H4 (cell line): ENCODE results near the gene BABAM2. TPM values are rescaled to one million over a fixed set of nuclear protein-coding genes. Genes with fewer than 3 reads are reported as not detected.
A peak's percentile ranks its signal among the peaks of the same experiment; 100 is the strongest.
"Not testable (repeated sequence)": the region's sequence is repeated elsewhere in the genome, so short reads cannot be mapped to it uniquely, and the experiment has no call there.

Source experiments
- DNase-seq: peaks from one replicate; pipeline ENCODE4 v3.0.0-alpha.2; 2015; ENCODE audit warnings: low spot score
- total RNA-seq: library from RNA; depleted of rRNA; stranded (reverse); fragments of >200 nt; shearing (Covaris generic); gene quantifications from 2 replicates; pipeline ENCODE4 v1.2.3, GENCODE V29; 2014

Gene BABAM2
- total RNA-seq, 1 experiment from 2014 or later, result 20.7 TPM

DNA sequence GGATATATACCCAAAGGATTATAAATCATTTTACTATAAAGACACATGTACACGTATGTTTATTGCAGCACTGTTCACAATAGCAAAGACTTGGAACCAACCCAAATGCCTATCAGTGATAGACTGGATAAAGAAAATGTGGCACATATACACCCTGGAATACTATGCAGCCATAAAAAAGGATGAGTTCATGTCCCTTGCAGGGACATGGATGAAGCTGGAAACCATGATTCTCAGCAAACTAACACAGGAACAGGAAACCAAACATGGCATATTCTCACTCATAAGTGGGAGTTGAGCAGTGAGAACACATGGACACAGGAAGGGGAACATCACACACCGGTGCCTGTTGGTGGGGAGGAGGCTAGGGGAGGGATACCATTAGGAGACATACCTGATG lies 135.7 kb downstream of the BABAM2 start:
- not testable (repeated sequence) for DNase-seq

DNA sequence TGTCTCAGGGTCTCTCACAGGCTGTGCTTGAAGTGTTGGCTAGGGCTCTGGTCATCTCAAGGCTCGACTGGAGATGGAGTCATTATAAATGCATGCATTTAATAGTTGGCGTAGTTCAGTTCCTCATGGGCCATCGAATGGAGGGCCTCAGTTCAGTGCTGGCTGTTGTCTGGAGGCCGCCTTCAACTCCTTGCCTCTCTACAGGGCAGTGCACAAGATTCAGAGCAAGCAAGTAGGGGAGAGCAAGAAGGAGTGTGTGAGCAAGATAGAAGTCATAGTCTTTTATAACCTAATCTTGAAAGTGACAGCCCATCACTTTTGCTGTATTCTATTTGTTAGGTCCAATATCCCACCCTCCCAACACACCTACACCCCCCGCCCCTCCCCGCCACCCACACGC lies 137.5 kb downstream of the BABAM2 start:
- DNase-seq, result no peak

GRCh38 chr2:28030600-28030999 lies 140.1 kb downstream of the BABAM2 start:
- DNase-seq, result no peak

GRCh38 chr2:28032816-28033215 lies 142.3 kb downstream of the BABAM2 start:
- no peak for DNase-seq

DNA sequence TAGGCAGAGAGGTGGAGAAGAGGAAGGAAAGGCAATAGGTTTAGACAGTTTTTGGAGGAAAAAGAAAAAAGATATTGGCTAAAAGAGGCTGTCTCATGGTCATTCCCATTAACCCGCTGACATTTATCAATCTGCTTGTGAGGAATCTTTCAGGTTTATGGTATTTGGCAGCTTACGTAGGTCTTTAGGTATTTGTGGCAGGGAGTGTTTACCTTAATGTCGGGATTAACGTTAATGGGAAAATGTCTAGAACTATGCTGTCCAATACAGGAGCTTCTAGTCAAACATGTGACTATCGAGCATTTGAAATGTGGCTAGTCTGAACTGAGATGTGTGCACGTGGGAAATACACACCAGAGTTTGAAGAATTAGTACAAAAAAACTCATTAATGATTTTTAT lies 144.2 kb downstream of the BABAM2 start:
- no peak for DNase-seq

- DNase-seq, result no peak
Measured at GRCh38 chr2:28035163-28035690, 144.7 kb downstream of the BABAM2 start.

DNA sequence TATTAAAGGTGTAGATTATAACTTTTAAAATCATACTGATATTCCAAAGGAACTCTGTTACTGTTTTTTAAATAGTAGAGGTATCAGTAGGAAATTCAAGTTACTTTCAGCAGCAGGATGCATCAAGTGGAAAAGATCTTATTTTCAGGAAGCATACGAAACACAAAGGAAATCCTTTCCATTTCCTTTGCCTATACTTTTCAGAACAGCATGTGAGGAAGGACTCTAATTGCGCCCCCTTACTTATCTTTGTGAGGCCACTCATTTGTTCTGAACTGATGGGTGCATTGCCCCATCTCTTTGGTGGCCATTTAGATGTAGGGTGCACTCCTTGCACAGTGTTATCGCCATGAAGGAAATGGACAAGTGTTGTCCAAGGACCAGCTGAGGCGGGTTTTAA lies 145.3 kb downstream of the BABAM2 start:
- DNase-seq, result no peak

GRCh38 chr2:28036307-28036706 lies 145.8 kb downstream of the BABAM2 start:
- no peak for DNase-seq

GRCh38 chr2:28038722-28039121 lies 148.2 kb downstream of the BABAM2 start:
- DNase-seq, result no peak

DNA sequence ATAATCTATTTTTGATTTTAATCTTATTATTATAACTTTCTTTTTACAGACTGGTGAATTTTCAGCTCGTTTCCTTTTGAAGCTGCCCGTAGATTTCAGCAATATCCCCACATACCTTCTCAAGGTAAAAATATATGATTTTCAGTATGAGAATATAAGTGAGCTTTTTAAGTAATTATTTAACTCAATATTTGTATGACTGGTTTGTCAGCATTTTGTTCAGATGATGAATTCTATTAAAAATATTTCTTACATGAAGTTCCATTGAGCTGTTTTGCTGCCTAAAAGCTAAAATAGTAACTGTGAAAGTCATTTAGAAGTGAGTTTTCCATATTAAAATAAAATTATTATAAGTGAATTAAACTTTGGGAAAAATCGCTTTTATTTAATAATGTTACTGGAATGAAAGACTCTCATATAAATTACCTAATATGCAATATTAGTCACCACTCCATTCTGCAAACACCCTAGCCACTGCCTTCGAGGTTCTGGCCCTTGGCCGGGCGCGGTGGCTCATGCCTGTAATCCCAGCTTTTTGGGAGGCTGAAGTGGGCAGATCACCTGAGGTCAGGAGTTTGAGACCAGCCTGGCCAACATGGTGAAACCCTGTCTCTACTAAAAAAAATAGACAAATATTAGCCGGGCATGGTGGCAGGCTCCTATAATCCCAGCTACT lies 155.3 kb downstream of the BABAM2 start:
- DNase-seq, result no peak

- DNase-seq, result no peak
Measured at GRCh38 chr2:28046921-28047320, 156.4 kb downstream of the BABAM2 start.

- DNase-seq, result peak; percentile 16
Measured at GRCh38 chr2:28047681-28048080, 157.2 kb downstream of the BABAM2 start.

- DNase-seq, result no peak
Measured at GRCh38 chr2:28048341-28048740, 157.8 kb downstream of the BABAM2 start.

DNA sequence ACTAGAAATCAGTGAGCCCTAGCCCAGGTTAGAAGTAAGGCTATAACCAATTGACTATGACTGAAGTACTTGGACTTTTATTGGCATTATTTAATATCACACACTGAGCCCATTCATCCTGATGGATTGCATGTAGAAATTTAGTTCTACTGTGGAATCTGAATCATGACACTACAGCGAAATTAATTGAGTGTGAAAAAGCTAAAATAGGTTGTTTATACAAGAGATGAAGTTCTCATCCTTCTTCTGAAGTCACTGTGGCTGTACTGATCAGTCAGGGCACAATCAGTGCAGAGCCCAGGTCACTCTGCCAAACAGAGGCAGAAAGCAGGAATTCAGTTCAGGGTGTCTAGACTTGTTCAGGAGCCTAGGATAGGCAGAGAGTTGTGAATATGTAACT lies 158.9 kb downstream of the BABAM2 start:
- DNase-seq, result no peak

- no peak for DNase-seq
Measured at GRCh38 chr2:28049899-28050298, 159.4 kb downstream of the BABAM2 start.

DNA sequence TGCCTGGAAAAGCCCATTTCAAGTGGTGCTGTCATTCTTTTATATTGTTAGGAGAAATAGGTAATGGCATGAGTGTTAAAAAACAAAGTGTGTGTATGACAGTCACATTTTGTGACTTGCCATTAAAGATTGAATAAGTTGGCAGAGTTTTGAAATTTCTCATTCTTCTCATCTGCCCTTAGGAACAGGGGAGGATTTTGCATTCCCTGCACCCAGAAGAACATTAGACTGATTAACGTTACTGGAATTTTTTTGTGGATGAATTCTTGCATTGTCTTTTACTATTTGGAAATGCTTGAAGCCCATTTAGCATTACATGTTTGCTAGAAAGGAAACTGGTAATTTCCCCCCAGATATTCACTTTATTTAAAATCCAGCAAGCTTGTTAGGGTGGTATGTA lies 162.2 kb downstream of the BABAM2 start:
- no peak for DNase-seq

- DNase-seq, result no peak
Measured at GRCh38 chr2:28053597-28053996, 163.1 kb downstream of the BABAM2 start.

DNA sequence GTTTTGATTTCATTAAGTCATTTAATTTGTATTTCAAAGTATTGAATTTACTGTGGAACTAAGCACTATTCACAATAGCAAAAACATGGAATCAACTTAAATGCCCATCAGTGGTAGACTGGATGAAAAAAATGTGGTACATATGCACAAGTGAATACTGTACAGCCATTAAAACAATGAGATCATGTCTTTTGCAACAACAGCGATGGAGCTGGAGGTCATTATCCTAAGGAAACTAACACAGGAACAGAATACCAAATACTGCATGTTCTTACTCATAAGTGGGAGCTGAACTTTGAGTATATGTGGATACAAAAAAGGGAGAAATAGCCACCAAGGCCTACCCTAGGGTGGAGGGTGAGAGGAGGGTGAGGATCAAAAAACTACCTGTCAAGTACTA lies 164.4 kb downstream of the BABAM2 start:
- no peak for DNase-seq

DNA sequence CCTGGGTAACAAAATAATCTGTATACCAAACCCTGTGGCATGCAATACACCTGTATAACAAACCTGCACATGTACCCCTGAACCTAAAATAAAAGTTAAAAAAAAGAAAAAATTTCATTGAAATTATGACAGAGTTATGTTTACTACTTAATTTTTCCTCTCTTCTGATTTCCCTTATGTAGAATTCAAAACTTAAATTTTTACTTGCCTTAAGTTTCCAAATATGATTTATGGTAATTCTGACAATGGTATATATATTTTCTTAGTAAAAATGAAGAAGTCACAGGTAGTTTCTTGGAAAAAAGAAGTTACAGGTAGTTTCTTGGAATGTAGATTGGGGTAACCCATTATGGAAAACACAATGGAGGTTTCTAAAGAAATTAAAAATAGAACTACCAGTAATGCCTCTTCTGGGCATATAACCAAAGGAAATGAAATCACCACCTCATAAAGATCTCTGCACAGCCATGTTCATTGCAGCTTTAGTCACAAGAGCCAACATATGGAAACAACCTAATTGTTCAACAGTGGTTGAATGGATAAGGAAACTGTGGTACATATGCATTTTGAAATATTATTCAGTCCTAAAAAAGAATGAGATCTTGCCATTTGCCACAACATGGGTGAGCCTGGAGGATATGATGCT lies 164.9 kb downstream of the BABAM2 start:
- no peak for DNase-seq

GRCh38 chr2:28058791-28059190 lies 168.3 kb downstream of the BABAM2 start:
- DNase-seq, result no peak

- DNase-seq, result no peak
Measured at GRCh38 chr2:28062867-28063266, 172.3 kb downstream of the BABAM2 start.

- no peak for DNase-seq
Measured at GRCh38 chr2:28063492-28063962, 173.0 kb downstream of the BABAM2 start.

DNA sequence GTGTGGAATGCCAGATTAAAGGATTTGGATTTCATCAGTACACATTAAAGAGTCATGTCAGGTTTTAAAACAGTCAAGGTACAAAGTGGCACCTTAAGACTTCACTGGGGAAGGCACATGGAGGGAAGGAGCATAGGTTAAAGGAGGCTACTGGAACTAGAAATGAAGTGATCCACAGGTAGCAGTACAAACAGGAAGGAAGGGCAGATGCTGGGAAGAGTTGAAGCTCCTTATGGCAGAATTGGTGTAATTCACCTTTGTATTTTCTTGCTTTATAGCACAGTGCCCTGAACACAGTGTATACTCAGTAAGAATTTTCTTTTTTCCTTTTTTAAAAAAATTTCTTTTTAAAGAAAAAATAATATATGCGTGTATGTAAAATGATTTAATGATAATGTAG lies 177.1 kb downstream of the BABAM2 start:
- DNase-seq, result no peak
